Measurements from ENCODE around the gene LIM2. TPM values are rescaled to one million over a fixed set of nuclear protein-coding genes. Genes with fewer than 3 reads are reported as not detected.

The LIM2 gene
- total and polyA plus RNA-seq, 9 of the 15 experiments (the other 6 are each of a cell fraction or from before 2014, with no cell fraction given): 0.07 to 0.45 (median 0.18) TPM; not detected in 4

DNA sequence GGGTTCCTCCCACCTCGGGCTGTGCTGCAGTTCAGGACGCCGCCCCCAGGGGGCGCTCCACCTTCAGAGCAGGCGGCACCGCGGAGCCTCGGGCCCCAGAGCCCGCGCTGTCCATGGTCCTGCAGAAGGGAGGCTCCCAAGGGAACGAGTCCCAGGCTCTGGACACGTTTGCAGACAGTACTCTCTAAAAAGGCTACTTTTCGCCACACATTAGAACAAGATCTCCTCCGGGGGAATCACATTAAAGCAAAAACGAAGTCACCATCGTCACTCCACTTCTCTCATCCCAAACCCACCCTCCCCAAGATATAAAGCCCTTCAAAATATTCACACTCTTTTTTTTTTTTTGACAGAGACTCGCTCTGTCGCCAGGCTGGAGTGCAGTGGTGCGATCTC lies 34.3 kb upstream of the LIM2 start (continued):
- TF ChIP-seq, protein P1, sequence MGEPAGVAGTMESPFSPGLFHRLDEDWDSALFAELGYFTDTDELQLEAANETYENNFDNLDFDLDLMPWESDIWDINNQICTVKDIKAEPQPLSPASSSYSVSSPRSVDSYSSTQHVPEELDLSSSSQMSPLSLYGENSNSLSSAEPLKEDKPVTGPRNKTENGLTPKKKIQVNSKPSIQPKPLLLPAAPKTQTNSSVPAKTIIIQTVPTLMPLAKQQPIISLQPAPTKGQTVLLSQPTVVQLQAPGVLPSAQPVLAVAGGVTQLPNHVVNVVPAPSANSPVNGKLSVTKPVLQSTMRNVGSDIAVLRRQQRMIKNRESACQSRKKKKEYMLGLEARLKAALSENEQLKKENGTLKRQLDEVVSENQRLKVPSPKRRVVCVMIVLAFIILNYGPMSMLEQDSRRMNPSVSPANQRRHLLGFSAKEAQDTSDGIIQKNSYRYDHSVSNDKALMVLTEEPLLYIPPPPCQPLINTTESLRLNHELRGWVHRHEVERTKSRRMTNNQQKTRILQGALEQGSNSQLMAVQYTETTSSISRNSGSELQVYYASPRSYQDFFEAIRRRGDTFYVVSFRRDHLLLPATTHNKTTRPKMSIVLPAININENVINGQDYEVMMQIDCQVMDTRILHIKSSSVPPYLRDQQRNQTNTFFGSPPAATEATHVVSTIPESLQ (CRISPR knock-in tag; IDR thresholded peaks at IDR 0.05): peak; percentile 97
- TF ChIP-seq ZC3H8 (IDR thresholded peaks at IDR 0.05): no peak
- TF ChIP-seq ZNF253 (CRISPR knock-in tag; conservative IDR thresholded peaks at IDR 0.05): no peak
- TF ChIP-seq U2AF2 (optimal IDR thresholded peaks at IDR 0.05; ENCODE audit: low read depth, low read length): no peak
- TF ChIP-seq SP2 (IDR thresholded peaks at IDR 0.05; ENCODE audit: extremely low read depth, low read depth, low read length, poor library complexity, severe bottlenecking): no peak
- peak; percentile 99 for TF ChIP-seq SMC3 (conservative IDR thresholded peaks at IDR 0.05; ENCODE audit: insufficient read depth, low read depth, low read length)
- TF ChIP-seq XRCC5 (IDR thresholded peaks at IDR 0.05; ENCODE audit: low read depth, low read length): peak; percentile 97
- TF ChIP-seq ZNF282 (CRISPR knock-in tag; IDR thresholded peaks at IDR 0.05): peak; percentile 27; the same call in 1 of the 2 replicates
- TF ChIP-seq, protein P2, sequence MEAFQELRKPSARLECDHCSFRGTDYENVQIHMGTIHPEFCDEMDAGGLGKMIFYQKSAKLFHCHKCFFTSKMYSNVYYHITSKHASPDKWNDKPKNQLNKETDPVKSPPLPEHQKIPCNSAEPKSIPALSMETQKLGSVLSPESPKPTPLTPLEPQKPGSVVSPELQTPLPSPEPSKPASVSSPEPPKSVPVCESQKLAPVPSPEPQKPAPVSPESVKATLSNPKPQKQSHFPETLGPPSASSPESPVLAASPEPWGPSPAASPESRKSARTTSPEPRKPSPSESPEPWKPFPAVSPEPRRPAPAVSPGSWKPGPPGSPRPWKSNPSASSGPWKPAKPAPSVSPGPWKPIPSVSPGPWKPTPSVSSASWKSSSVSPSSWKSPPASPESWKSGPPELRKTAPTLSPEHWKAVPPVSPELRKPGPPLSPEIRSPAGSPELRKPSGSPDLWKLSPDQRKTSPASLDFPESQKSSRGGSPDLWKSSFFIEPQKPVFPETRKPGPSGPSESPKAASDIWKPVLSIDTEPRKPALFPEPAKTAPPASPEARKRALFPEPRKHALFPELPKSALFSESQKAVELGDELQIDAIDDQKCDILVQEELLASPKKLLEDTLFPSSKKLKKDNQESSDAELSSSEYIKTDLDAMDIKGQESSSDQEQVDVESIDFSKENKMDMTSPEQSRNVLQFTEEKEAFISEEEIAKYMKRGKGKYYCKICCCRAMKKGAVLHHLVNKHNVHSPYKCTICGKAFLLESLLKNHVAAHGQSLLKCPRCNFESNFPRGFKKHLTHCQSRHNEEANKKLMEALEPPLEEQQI (IDR thresholded peaks at IDR 0.05): peak; percentile 85
- TF ChIP-seq, protein P3, sequence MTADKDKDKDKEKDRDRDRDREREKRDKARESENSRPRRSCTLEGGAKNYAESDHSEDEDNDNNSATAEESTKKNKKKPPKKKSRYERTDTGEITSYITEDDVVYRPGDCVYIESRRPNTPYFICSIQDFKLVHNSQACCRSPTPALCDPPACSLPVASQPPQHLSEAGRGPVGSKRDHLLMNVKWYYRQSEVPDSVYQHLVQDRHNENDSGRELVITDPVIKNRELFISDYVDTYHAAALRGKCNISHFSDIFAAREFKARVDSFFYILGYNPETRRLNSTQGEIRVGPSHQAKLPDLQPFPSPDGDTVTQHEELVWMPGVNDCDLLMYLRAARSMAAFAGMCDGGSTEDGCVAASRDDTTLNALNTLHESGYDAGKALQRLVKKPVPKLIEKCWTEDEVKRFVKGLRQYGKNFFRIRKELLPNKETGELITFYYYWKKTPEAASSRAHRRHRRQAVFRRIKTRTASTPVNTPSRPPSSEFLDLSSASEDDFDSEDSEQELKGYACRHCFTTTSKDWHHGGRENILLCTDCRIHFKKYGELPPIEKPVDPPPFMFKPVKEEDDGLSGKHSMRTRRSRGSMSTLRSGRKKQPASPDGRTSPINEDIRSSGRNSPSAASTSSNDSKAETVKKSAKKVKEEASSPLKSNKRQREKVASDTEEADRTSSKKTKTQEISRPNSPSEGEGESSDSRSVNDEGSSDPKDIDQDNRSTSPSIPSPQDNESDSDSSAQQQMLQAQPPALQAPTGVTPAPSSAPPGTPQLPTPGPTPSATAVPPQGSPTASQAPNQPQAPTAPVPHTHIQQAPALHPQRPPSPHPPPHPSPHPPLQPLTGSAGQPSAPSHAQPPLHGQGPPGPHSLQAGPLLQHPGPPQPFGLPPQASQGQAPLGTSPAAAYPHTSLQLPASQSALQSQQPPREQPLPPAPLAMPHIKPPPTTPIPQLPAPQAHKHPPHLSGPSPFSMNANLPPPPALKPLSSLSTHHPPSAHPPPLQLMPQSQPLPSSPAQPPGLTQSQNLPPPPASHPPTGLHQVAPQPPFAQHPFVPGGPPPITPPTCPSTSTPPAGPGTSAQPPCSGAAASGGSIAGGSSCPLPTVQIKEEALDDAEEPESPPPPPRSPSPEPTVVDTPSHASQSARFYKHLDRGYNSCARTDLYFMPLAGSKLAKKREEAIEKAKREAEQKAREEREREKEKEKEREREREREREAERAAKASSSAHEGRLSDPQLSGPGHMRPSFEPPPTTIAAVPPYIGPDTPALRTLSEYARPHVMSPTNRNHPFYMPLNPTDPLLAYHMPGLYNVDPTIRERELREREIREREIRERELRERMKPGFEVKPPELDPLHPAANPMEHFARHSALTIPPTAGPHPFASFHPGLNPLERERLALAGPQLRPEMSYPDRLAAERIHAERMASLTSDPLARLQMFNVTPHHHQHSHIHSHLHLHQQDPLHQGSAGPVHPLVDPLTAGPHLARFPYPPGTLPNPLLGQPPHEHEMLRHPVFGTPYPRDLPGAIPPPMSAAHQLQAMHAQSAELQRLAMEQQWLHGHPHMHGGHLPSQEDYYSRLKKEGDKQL (CRISPR knock-in tag; IDR thresholded peaks at IDR 0.05; ENCODE audit: borderline replicate concordance): peak; percentile 69; the same call in 1 of the 2 replicates
- TF ChIP-seq, protein P4, sequence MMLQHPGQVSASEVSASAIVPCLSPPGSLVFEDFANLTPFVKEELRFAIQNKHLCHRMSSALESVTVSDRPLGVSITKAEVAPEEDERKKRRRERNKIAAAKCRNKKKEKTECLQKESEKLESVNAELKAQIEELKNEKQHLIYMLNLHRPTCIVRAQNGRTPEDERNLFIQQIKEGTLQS (IDR thresholded peaks at IDR 0.05): no peak
- TF ChIP-seq, protein P4 (CRISPR knock-in tag; conservative IDR thresholded peaks at IDR 0.05): peak; percentile 58; the same call in 1 of the 2 replicates
- peak; percentile 37; the same call in 1 of the 2 replicates for TF ChIP-seq JUN (IDR thresholded peaks at IDR 0.05; ENCODE audit: borderline replicate concordance, low read depth, low read length)
- TF ChIP-seq JUN (CRISPR knock-in tag; IDR thresholded peaks at IDR 0.05; ENCODE audit: borderline replicate concordance): peak; percentile 81; the same call in 1 of the 2 replicates
- TF ChIP-seq, protein P5, sequence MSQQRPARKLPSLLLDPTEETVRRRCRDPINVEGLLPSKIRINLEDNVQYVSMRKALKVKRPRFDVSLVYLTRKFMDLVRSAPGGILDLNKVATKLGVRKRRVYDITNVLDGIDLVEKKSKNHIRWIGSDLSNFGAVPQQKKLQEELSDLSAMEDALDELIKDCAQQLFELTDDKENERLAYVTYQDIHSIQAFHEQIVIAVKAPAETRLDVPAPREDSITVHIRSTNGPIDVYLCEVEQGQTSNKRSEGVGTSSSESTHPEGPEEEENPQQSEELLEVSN (IDR thresholded peaks at IDR 0.05; ENCODE audit: borderline replicate concordance in 1 of 2, extremely low read depth in 1 of 2, insufficient read depth in 1 of 2, insufficient read length in 1 of 2, low read depth in 1 of 2, low read length in 1 of 2, poor library complexity in 1 of 2, severe bottlenecking in 1 of 2): peak in 1 of 2 experiments; percentile 37
